Loucy (cell line): ENCODE data around the gene MAMLD1.

Source experiments
- H2AFZ ChIP-seq: fragments of 200-600 bp; sonication (generic); 2 replicates; pipeline ENCODE4 v1.6.0; 2016; ENCODE audit warnings: antibody characterized with exemption, mild to moderate bottlenecking, low read length, moderate library complexity
- H3F3A ChIP-seq: fragments of 200-600 bp; 2 replicates; pipeline ENCODE4 v1.6.0; 2016; ENCODE audit warnings: antibody characterized with exemption, low read depth, mild to moderate bottlenecking
- H3K27me3 ChIP-seq: fragments of 200-600 bp; sonication (generic); 2 replicates; pipeline ENCODE4 v1.6.1; 2014; ENCODE audit warnings: low read length, mild to moderate bottlenecking; ENCODE audit not compliant: insufficient read depth, poor library complexity, severe bottlenecking
- H3K36me3 ChIP-seq: fragments of 200-600 bp; sonication (generic); 2 replicates; pipeline ENCODE4 v1.6.1; 2016; ENCODE audit warnings: low read length; ENCODE audit not compliant: insufficient read depth
- H3K4me1 ChIP-seq: fragments of 200-600 bp; sonication (generic); 2 replicates; pipeline ENCODE4 v1.5.1; 2014; ENCODE audit warnings: low read length, mild to moderate bottlenecking; ENCODE audit not compliant: insufficient read depth, poor library complexity, severe bottlenecking
- H3K4me2 ChIP-seq: fragments of 200-600 bp; sonication (generic); 2 replicates; pipeline ENCODE4 v1.6.0; 2014; ENCODE audit warnings: antibody characterized with exemption, low read length, low read depth, mild to moderate bottlenecking; ENCODE audit not compliant: poor library complexity, severe bottlenecking
- H3K4me3 ChIP-seq: fragments of 200-600 bp; sonication (generic); 2 replicates; pipeline ENCODE4 v1.5.1; 2014; ENCODE audit warnings: low read length, mild to moderate bottlenecking, mixed read lengths; ENCODE audit not compliant: poor library complexity, severe bottlenecking
- H3K79me2 ChIP-seq: fragments of 200-600 bp; sonication (generic); 2 replicates; pipeline ENCODE4 v1.6.1; 2014; ENCODE audit warnings: low read length; ENCODE audit not compliant: insufficient read depth
- H3K9ac ChIP-seq: fragments of 200-600 bp; sonication (generic); 2 replicates; pipeline ENCODE4 v1.6.0; 2014; ENCODE audit warnings: mild to moderate bottlenecking, low read depth, low read length, moderate library complexity; ENCODE audit not compliant: poor library complexity, severe bottlenecking
- H3K9me2 ChIP-seq: fragments of 200-600 bp; sonication (generic); replicated peaks from 2 replicates; pipeline ENCODE4 v1.6.1; 2016; ENCODE audit warnings: low read depth, low read length, mixed read lengths
- H3K9me3 ChIP-seq: fragments of 200-600 bp; sonication (generic); 2 replicates; pipeline ENCODE4 v1.6.1; 2014; ENCODE audit warnings: mild to moderate bottlenecking, antibody characterized with exemption, low read length, low read depth; ENCODE audit not compliant: insufficient read depth
- H4K20me1 ChIP-seq: fragments of 200-600 bp; sonication (generic); 2 replicates; pipeline ENCODE4 v1.6.0; 2014; ENCODE audit warnings: antibody characterized with exemption, low read length, mild to moderate bottlenecking; ENCODE audit not compliant: insufficient read depth, poor library complexity, severe bottlenecking
- EZH2phosphoT487 ChIP-seq: fragments of 200-600 bp; IDR thresholded peaks from 2 replicates; pipeline ENCODE4 v1.6.1; 2018; ENCODE audit warnings: antibody characterized with exemption, mild to moderate bottlenecking, moderate library complexity, borderline replicate concordance
- TF ChIP-seq, protein P1 (sequence below): fragments of 200-600 bp; sonication (generic); conservative IDR thresholded peaks from 2 replicates; pipeline ENCODE4 v1.5.1; 2014; ENCODE audit warnings: mild to moderate bottlenecking, antibody characterized with exemption, low read length

Gene MAMLD1

DNA sequence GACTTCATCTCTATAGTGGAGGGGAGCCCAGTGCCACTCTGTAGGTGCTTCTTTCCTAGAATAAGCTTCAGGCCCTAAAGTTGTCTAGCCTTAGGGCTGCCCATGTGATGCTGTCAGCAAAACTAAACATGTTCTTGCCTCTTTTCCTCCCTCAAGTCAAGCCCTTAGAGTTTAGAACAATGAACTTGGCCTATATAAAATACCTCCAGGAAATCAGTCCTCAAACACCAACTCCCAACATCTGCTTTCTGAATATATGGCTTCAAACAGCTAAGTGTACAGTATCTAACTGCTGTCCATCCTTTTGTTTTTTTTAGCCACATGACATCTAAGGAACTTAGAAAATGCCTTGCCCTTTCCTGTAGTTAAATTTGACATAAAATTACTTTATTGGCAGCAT is 91.0 kb downstream of the MAMLD1 start:
- H3K4me2 ChIP-seq, result no peak overlapping the region
- no peak overlapping the region for H2AFZ ChIP-seq
- peaks cover 16% of the 10 kb centered on the region for H3K4me1 ChIP-seq
- TF ChIP-seq, protein P1, sequence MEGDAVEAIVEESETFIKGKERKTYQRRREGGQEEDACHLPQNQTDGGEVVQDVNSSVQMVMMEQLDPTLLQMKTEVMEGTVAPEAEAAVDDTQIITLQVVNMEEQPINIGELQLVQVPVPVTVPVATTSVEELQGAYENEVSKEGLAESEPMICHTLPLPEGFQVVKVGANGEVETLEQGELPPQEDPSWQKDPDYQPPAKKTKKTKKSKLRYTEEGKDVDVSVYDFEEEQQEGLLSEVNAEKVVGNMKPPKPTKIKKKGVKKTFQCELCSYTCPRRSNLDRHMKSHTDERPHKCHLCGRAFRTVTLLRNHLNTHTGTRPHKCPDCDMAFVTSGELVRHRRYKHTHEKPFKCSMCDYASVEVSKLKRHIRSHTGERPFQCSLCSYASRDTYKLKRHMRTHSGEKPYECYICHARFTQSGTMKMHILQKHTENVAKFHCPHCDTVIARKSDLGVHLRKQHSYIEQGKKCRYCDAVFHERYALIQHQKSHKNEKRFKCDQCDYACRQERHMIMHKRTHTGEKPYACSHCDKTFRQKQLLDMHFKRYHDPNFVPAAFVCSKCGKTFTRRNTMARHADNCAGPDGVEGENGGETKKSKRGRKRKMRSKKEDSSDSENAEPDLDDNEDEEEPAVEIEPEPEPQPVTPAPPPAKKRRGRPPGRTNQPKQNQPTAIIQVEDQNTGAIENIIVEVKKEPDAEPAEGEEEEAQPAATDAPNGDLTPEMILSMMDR, result no peak
- no peak for TF ChIP-seq EZH2phosphoT487
- H3K9me2 ChIP-seq, result no peaks in the 10 kb centered on the region
- H3K79me2 ChIP-seq, result no peaks in the 10 kb centered on the region
- no peak overlapping the region for H3K4me3 ChIP-seq
- H3K36me3 ChIP-seq, result no peaks in the 10 kb centered on the region
- H3K9me3 ChIP-seq, result no peaks in the 10 kb centered on the region
- no peaks in the 10 kb centered on the region for H3F3A ChIP-seq
- no peaks in the 10 kb centered on the region for H3K27me3 ChIP-seq
- H3K9ac ChIP-seq, result no peak overlapping the region
- H4K20me1 ChIP-seq, result no peaks in the 10 kb centered on the region

DNA sequence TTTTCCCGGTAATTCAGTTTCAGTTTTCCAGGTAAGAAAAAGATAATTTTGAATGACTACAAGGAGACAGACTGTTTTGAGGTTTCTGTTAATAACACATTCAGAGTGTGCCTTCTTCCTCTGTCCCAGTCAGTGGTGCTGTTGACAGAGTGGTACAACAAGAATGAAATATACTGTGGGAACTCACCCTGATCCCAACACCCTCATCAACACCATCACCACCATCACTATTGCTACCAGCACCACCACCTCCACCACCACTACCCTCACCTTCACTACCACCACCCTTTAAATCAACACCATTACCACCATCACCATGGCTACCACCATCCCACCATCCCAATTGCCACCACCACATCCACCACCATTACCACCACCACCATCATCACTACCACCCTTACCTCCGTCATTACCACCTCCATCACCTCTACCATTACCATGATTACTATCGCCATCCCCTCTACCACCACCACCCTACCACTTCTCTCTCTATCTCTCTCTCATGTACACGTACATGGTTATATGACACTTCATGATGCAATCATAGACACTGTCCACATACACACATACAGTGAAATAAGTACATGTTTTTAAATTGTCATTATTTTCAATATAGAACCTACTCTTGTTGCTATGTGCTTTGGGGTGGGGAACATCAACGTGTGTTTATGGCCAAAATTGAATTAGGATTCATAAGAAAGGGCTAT is 91.5 kb downstream of the MAMLD1 start:
- H3K79me2 ChIP-seq, result no peaks in the 10 kb centered on the region
- no peaks in the 10 kb centered on the region for H3K9me2 ChIP-seq
- no peak overlapping the region for H3K9ac ChIP-seq
- no peak overlapping the region for H2AFZ ChIP-seq
- H3K4me3 ChIP-seq, result no peak overlapping the region
- TF ChIP-seq EZH2phosphoT487, result no peak
- TF ChIP-seq, protein P1, result no peak
- no peaks in the 10 kb centered on the region for H3K9me3 ChIP-seq
- no peaks in the 10 kb centered on the region for H3K36me3 ChIP-seq
- peaks cover 20% of the 10 kb centered on the region for H3K4me1 ChIP-seq
- H4K20me1 ChIP-seq, result no peaks in the 10 kb centered on the region
- H3F3A ChIP-seq, result no peaks in the 10 kb centered on the region
- H3K4me2 ChIP-seq, result no peak overlapping the region
- H3K27me3 ChIP-seq, result no peaks in the 10 kb centered on the region

DNA sequence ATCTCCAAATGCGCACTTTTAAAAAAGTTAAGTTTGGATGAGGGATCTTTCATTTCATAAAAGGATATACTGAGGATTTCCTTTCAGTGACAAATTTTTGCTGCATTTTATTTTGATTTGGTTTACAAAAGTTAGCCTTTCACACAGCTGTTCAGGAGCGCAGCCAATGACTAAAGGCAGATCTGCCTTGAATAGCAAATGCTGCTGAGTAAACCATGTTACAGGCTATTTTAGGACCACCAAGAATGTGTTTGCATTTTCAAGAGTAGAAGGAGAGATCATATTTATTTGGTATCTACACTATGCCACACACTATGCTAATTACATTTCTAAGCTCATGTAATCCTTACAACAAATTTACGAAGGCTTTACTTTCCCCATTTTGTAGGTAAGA is 92.1 kb downstream of the MAMLD1 start:
- Histone ChIP-seq H2AFZ (no peak overlapping the region), H4K20me1 (no peaks in the 10 kb centered on the region), H3K9me3 (no peaks in the 10 kb centered on the region), H3K9ac (no peak overlapping the region), H3K36me3 (no peaks in the 10 kb centered on the region), H3K27me3 (no peaks in the 10 kb centered on the region), H3K4me2 (no peak overlapping the region), H3F3A (no peaks in the 10 kb centered on the region), H3K4me1 (peaks cover 19% of the 10 kb centered on the region), H3K79me2 (no peaks in the 10 kb centered on the region), H3K9me2 (no peaks in the 10 kb centered on the region), H3K4me3 (no peak overlapping the region)
- TF ChIP-seq, protein P1, result no peak
- no peak for TF ChIP-seq EZH2phosphoT487
